HG03520 (cell line): Measurements from ENCODE around the gene IKZF2.

ENCODE experiments used
- ATAC-seq: cut with Tn5 transposase; IDR thresholded peaks from one replicate; pipeline ENCODE4 v1.9.1; 2021; ENCODE audit warnings: mild to moderate bottlenecking, moderate library complexity; ENCODE audit not compliant: unreplicated experiment

Gene IKZF2

GRCh38 chr2:213007290-213007838, 144.0 kb downstream of the IKZF2 start:
- no peak for ATAC-seq

GRCh38 chr2:213004197-213004821, 147.1 kb downstream of the IKZF2 start:
- no peak for ATAC-seq

- peak; percentile 53 for ATAC-seq
These were observed 149.0 kb downstream of the IKZF2 start for GRCh38 chr2:213002383-213002782.

- no peak for ATAC-seq
These were observed 150.0 kb downstream of the IKZF2 start for GRCh38 chr2:213001297-213001910.

DNA sequence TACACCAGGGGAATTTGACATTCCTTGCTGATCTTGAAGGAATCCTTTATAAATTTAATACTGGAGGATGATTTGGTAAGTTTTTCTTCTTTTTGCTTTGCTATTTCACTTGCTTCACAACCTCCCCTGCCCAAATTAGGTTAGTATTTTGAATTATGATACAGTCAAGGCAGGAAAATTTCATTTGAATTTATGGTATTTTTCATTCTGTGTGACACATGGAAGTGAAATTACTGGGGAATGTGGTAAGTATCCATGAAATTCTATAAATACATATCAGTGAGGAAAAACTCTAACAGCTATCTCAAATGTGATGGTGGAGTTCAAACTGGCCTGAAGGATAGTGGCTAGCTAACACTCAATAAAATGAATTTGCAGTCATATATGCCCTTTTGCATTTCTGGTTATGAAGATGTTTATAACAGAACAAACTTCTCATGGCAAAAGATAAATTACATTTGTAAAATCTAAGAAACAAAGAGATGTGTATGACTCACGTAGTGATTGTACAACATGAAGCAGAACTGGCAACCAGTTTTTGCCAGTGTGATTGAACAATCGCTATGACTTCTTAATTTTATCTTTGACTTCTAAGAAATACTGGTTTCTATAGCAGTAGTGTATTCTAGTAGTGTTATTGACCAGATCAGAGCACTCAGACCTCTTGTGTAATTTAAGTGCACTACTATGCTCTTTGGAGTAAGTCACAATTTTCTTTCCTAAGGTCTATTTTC, 152.6 kb downstream of the IKZF2 start:
- ATAC-seq: no peak

GRCh38 chr2:212997526-212998020, 153.8 kb downstream of the IKZF2 start:
- ATAC-seq: no peak

DNA sequence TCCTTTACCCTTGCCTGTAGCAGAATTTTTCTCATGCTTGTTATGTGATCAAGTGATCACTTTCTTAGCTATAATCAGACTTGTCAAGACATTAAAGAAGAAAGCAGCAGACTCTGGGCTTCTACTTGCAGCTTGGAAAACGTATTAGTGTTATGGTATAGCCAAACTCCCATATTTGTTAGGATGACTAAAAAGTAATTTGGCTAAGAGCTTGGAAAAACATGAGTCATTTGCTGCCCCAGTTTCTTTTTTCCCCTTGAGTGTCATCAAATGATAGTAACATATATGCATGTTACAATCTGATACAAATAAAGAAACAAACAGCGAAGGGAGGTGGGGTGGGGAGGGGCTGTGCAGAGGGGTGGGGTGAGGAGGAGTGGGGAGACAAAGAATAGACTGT, 155.5 kb downstream of the IKZF2 start:
- ATAC-seq: no peak

DNA sequence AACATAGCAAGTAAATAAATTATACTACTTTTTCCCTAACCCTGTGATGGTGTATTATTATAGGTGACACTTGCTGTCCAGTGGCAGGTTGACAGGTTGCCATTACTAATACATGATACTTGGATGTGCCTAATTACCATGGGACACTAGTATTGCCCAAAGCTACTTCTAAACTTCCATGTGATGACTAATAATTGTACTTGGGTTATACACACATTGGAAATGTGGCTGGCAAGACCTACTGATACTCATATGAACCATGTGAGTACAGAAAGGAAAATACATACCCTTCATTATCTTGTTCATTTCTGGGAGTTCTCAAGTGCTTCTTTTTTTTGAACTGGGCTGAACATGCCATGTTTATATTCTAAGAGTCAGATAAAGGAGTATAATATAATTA, 156.4 kb downstream of the IKZF2 start:
- ATAC-seq: no peak

- ATAC-seq: peak; percentile 79
These were observed 160.3 kb downstream of the IKZF2 start for GRCh38 chr2:212991120-212991519.

GRCh38 chr2:212990697-212991096, 160.7 kb downstream of the IKZF2 start:
- ATAC-seq: peak; percentile 86

DNA sequence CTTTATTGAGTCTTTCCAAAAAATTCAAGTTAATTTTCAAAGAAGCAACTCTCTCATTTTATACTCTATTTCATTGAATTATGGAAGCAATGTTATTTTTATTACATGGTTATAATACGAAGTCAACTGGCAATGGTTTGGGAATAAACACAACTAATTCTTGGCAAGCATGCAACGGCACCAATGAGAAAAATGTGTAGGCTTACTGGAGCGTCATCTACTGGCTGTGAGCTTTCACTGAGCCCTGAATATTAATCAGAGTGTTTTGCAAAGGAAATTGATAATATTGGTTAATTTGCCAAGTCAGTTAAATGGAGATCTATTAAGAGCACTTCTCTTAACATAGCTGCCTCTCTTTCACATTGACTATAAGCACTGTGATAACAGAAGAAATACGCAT, 163.9 kb downstream of the IKZF2 start:
- ATAC-seq: no peak

- no peak for ATAC-seq
These were observed 167.3 kb downstream of the IKZF2 start for GRCh38 chr2:212984129-212984528.

DNA sequence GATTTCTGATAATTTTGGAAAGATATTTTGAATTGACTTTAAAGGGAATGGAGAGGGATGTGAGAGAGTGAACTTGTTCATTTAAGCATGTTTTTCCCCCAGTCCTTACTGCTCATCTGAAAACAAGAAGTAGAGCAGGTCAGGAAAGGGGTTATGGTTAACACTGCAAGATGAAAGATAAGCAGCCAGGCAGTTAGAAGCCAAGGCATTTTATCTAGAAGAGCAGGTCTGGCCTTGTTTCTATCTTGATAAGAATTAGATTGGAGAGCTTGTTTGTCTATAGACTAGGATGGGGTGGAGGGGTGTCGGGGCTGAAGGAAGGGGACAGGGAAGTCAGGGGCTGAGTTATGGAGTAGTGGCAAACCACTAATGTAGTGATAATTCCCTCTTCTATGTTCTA, 171.6 kb downstream of the IKZF2 start:
- ATAC-seq: no peak

GRCh38 chr2:212979046-212979612, 172.3 kb downstream of the IKZF2 start:
- no peak for ATAC-seq

DNA sequence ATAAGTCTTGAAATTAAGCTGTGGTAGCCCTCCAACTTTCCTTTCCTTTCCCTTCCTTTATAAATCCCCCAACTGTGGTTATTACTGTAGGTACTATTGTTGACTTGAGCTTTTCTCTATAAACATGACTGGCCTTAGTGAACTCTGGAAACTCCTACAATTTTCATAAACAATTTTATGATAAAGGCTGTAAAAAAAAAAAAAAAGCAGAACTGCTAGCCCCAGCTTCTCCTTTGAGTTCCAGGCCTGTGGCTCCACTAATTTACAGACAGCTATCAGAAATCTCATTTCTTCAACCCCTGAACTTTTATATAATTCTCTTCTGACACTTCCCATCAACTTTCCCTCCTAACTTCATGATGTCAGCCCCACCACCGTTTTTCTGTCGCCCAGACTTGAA, 174.3 kb downstream of the IKZF2 start:
- ATAC-seq: no peak

GRCh38 chr2:212975333-212975732, 176.1 kb downstream of the IKZF2 start:
- ATAC-seq: peak; percentile 79

DNA sequence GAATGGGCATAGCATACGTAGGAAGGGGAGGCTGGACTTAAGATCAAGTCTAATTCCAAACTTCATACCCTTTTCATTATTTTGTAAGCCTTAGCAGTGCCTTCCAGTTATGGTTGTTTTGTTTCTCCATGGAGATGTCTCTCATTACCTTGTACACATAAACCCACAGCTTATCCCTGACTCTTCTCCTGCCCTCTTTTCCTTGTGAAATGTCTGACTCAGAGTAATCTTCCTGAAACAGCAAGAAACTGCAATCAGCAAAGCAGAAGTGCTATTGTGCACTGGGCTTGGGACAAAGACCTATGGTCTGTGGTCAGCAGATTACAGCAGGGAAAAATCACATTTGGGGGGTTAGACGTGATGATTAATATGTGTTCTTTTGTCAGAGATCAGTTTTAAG, 176.7 kb downstream of the IKZF2 start:
- ATAC-seq: no peak

DNA sequence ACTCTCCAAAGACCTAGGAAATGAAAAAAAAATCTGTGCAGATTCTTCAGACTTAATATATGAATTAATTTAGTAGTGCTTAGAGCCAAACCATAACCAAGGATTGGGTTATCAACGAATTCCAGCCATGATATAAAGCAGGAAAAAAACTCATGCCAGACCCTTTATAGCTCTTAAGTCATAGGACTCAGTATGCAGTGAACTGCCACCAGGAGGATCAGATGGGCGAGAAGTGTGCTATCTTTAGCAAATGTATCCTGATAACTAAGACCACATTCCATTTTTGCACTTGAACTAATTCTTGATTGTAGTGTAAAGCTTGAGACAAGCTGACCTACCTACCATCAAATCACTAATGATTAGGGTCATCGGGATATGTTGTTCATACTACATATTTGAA, 178.1 kb downstream of the IKZF2 start:
- no peak for ATAC-seq

DNA sequence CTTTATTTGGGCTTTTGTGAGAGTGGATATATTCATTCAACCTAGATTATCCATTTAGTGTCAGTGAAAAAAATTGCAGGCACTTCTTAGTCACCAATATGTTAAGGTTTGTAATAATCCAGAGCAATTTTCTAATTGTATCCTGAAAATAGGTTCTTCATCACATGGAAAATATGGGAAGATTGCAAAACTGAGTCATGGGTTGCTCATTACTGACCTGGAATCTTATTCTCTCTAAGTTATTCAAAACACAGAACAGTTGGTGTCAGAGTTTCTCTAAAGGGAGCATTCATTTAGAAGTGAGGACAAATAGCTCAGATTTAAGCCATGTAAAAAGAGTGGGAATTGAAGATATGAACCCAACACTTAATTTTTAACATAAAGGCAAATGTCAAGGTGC, 181.3 kb downstream of the IKZF2 start:
- no peak for ATAC-seq

DNA sequence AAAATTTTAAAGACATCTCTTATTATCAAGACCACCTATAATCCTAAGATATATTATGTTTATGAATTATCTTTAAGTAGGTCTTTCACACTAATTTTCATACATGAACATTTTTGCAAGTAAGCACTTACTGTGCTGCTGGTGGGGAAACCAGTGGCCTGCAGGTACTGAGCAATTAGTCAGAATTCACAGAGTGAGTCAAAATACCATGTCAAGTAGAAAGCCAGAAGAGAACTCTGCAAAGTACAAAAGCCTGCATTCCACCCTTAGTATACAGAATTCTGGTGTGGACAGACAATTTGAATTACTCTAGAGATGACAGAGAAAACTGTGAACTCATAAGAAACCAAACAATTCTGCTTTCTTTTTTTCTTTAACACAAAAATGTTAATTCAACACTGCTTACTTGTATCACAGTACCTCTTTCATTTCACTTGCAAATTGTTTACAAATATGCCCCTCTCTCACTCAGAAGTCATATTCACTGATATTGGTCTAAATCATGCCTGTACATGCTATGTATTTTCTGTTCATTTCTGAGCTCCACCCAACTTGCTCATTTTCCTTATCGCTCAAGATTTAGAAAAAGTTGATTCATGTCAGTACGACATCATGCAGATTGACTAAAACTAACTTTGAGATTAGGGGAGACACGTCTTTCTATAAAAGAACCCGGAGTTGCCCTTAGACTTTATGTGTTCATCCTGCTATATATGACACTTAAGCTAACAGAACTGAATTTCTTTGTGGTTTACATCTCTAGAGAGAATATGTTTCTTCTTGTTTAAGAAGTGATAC, 182.9 kb downstream of the IKZF2 start:
- ATAC-seq: no peak

DNA sequence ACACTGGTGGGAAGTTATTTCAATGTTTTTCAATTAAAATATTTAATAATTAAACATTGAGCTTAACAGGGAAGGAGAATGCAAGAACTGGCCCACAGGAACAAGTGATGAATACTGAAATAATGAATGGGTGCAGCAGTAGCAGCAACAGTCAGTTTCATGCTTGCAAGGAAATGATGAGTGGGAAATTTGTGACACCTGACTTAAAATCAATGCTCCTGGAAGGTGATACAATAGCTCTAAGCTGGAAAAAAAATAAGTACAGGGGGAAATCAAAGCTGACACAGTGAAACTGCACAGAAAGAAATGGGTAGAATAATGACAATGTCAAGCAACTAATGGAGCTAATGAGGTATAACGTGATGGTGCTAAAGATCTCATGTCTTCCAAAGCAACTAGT, 184.5 kb downstream of the IKZF2 start:
- no peak for ATAC-seq
